A549 (cell line): Measurements from ENCODE around the gene PSMF1. TPM values are rescaled to one million over a fixed set of nuclear protein-coding genes. Genes with fewer than 3 reads are reported as not detected.

Experiments
- ATAC-seq, 2 experiments: fragments of 200-7000 bp in 1 of 2; fragments of >200 bp in 1 of 2; cut with Nextera tagmentation in 1 of 2; cut with Tn5 transposase in 1 of 2; 3 replicates each; pipeline versions ENCODE4 v1.8.0 to v1.9.1; 2018 to 2020; ENCODE audit warnings: mild to moderate bottlenecking in 1 of 2, moderate library complexity in 1 of 2
- CTCF ChIA-PET: fragments of 300-600 bp; sonication (Branson Sonifier 250); formaldehyde crosslinking; extraction: SDS; loops from one replicate; lab custom pipeline; 2021; ENCODE audit warnings: antibody characterized with exemption, inconsistent platforms; lab: Yijun Ruan, JAX
- POLR2A ChIA-PET: fragments of 350-600 bp; formaldehyde crosslinking; extraction: SDS; loops from one replicate; lab custom pipeline; 2021; ENCODE audit warnings: antibody characterized with exemption, inconsistent platforms; lab: Yijun Ruan, JAX
- DNase-seq, 2 experiments: peaks; one replicate each; pipeline versions ENCODE4 v3.0.0 to v3.0.0-alpha.2; 2011 to 2016; ENCODE audit warnings: low read depth in 1 of 2, low spot score in 1 of 2
- FAIRE-seq: peaks from 2 replicates; lab custom pipeline; 2011; peaks lifted over from hg19 to GRCh38; lab: Jason Lieb, UNC
- H3K27ac ChIP-seq, 2 experiments: fragments of >200 bp; sonication (Bioruptor Twin); formaldehyde crosslinking; 3 replicates each; pipeline ENCODE4 v1.5.1; 2016 to 2017
- H3K4me1 ChIP-seq: fragments of >200 bp; sonication (Bioruptor Twin); formaldehyde crosslinking; 3 replicates; pipeline ENCODE4 v1.6.1; 2016
- H3K4me2 ChIP-seq: fragments of >200 bp; sonication (Bioruptor Twin); formaldehyde crosslinking; 3 replicates; pipeline ENCODE4 v1.6.1; 2016
- H3K4me3 ChIP-seq: fragments of >200 bp; sonication (Bioruptor Twin); formaldehyde crosslinking; 3 replicates; pipeline ENCODE4 v1.5.1; 2016
- H3K9me3 ChIP-seq: fragments of >200 bp; sonication (Bioruptor Twin); formaldehyde crosslinking; 3 replicates; pipeline ENCODE4 v1.6.1; 2016
- CBX8 ChIP-seq: fragments of 200-600 bp; sonication (generic); IDR thresholded peaks from 2 replicates; pipeline ENCODE4 v1.6.1; 2016
- CEBPB ChIP-seq, 2 experiments: fragments of >200 bp in 1 of 2; sonication (Bioruptor Twin) in 1 of 2; formaldehyde crosslinking in 1 of 2; IDR thresholded peaks; 2 replicates each; pipeline ENCODE4 v1.6.1; 2012 to 2016
- CHD2 ChIP-seq: fragments of 150-350 bp; IDR thresholded peaks from 2 replicates; pipeline ENCODE4 v1.6.1; 2014; ENCODE audit warnings: low read length; ENCODE audit not compliant: partially characterized antibody
- EHMT2 ChIP-seq: fragments of 200-600 bp; sonication (generic); IDR thresholded peaks from 2 replicates; pipeline ENCODE4 v1.6.1; 2016; ENCODE audit warnings: antibody characterized with exemption, low read depth, mild to moderate bottlenecking, moderate library complexity
- ESRRA ChIP-seq: fragments of 150-350 bp; IDR thresholded peaks from 2 replicates; pipeline ENCODE4 v1.6.1; 2014; ENCODE audit warnings: mild to moderate bottlenecking, low read length, borderline replicate concordance
- FOSL2 ChIP-seq, 2 experiments: fragments of 450-650 bp in 1 of 2; fragments of >200 bp in 1 of 2; sonication (Bioruptor Twin) in 1 of 2; formaldehyde crosslinking; IDR thresholded peaks; 2 replicates each; pipeline versions ENCODE4 v1.5.0 to v1.6.1; 2016 to 2020; ENCODE audit warnings: mild to moderate bottlenecking in 1 of 2, moderate library complexity in 1 of 2
- HOXB5 ChIP-seq: fragments of 250-450 bp; sonication (Bioruptor Pico); IDR thresholded peaks from 2 replicates; pipeline ENCODE4 v1.5.0; 2020; ENCODE audit warnings: mild to moderate bottlenecking, moderate library complexity
- MAZ ChIP-seq: fragments of 150-350 bp; IDR thresholded peaks from 2 replicates; pipeline ENCODE4 v1.6.1; 2014; ENCODE audit warnings: antibody characterized with exemption, low read depth, low read length, borderline replicate concordance
- MYC ChIP-seq: IDR thresholded peaks from 2 replicates; pipeline ENCODE4 v1.6.1; 2012; ENCODE audit warnings: mild to moderate bottlenecking, inconsistent platforms, low read length, improper control_type of control experiment, borderline replicate concordance
- PHF8 ChIP-seq: fragments of 200-600 bp; sonication (generic); IDR thresholded peaks from 2 replicates; pipeline ENCODE4 v1.6.1; 2016; ENCODE audit warnings: low read depth, mild to moderate bottlenecking, antibody characterized with exemption, moderate library complexity, borderline replicate concordance
- RAD21 ChIP-seq, 2 experiments: fragments of >200 bp in 1 of 2; sonication (Bioruptor Twin) in 1 of 2; formaldehyde crosslinking in 1 of 2; IDR thresholded peaks in 1 of 2; conservative IDR thresholded peaks in 1 of 2; 2 replicates in 1 of 2; 3 replicates in 1 of 2; pipeline ENCODE4 v1.6.1; 2012 to 2018; ENCODE audit warnings: inconsistent platforms in 1 of 2
- REST ChIP-seq: fragments of 200-600 bp; sonication (generic); IDR thresholded peaks from 2 replicates; pipeline ENCODE4 v1.6.1; 2016; ENCODE audit warnings: antibody characterized with exemption, mild to moderate bottlenecking, moderate library complexity
- RNF2 ChIP-seq: fragments of 200-600 bp; sonication (generic); IDR thresholded peaks from 2 replicates; pipeline ENCODE4 v1.6.1; 2016; ENCODE audit warnings: low read depth, mild to moderate bottlenecking, antibody characterized with exemption, moderate library complexity, borderline replicate concordance
- TP53 ChIP-seq: fragments of 250-450 bp; sonication (Bioruptor Pico); IDR thresholded peaks from 2 replicates; pipeline ENCODE4 v1.5.0; 2021; ENCODE audit warnings: mild to moderate bottlenecking, moderate library complexity
- ZFP36 ChIP-seq: fragments of 450-650 bp; IDR thresholded peaks from 2 replicates; pipeline ENCODE4 v1.6.1; 2014; ENCODE audit warnings: borderline replicate concordance; ENCODE audit not compliant: partially characterized antibody
- ZNF302 ChIP-seq: fragments of 250-450 bp; sonication (Bioruptor Pico); IDR thresholded peaks from 2 replicates; pipeline ENCODE4 v1.9.0; 2021; ENCODE audit warnings: inconsistent platforms, mild to moderate bottlenecking, moderate library complexity
- WGBS: methylation state at CpG from one replicate; pipeline ENCODE4 v1.1.6; 2017; ENCODE audit errors: missing lambda C conversion rate; 5-methylcytosine and 5-hydroxymethylcytosine counted together
- polyA plus RNA-seq, 4 experiments: library from polyadenylated mRNA; depleted of rRNA in 3 of 4; stranded (reverse); fragments of >200 nt; fragmentation: RNase III in 1 of 4; extraction: RNeasy Plus Mini Kit Qiagen cat#74134 plus additional on column Dnase treatment in 1 of 4; gene quantifications; 2 replicates in 3 of 4; 3 replicates in 1 of 4; pipeline ENCODE4 v1.2.3, GENCODE V29; 2011 to 2017
- TF ChIP-seq, protein P1 (sequence below): IDR thresholded peaks from 2 replicates; pipeline ENCODE4 v1.6.1; 2012; ENCODE audit warnings: low read depth, borderline replicate concordance
- TF ChIP-seq, protein P2 (sequence below): fragments of >200 bp; sonication (Bioruptor Twin); formaldehyde crosslinking; IDR thresholded peaks from 2 replicates; pipeline ENCODE4 v1.6.1; 2016
- TF ChIP-seq, protein P3 (sequence below): fragments of >200 bp; sonication (Bioruptor Twin); formaldehyde crosslinking; IDR thresholded peaks from 3 replicates; pipeline ENCODE4 v1.5.1; 2016

PSMF1 gene
- polyA plus RNA-seq, 2 of the 4 experiments (the other 2 are of a cell fraction): 123 to 157 TPM

DNA sequence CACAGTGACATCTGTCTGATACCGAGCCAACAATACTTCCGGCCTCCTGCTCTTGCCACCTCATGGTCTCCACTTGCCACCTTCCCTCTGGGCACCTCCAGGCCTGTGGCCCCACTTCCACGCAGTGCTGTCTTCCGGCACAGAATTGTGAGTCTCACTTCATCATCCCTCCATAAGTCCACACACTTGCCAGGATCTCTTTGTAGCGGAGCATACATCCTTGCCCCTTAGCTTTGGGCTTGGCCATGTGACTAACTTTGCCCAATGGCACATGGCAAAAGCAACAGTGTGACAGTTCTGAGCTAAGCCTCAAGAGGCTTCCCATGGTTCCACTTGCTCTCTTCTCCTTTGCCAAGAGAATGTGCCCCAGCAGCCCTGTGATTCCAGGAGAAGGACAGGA is 80.3 kb downstream of the PSMF1 start:
- WGBS: 80% methylated on average over 5 of the region's 5 CpGs
- CTCF ChIA-PET: interaction anchor here (0.6 to 3.2 kb wide), 4 partner anchors 8 to 354 kb away, joined by 3 to 9 read pairs (median 5); no protein-coding TSS in a partner anchor
- POLR2A ChIA-PET: no interaction called here

GRCh38 chr20:1199212-1199873 is 80.9 kb downstream of the PSMF1 start:
- H3K9me3 ChIP-seq: peaks cover 5% of the 10 kb centered on the region; the same call in 2 of the 3 replicates
- H3K4me2 ChIP-seq: no peak overlapping the region
- ATAC-seq: peak in 1 of 2 experiments; percentile 48; a peak in 2 of 6 replicates
- no peak for DNase-seq
- TF ChIP-seq CEBPB (IDR thresholded peaks at IDR 0.05) (no peak), REST (no peak), EHMT2 (no peak), PHF8 (no peak), MYC (no peak), RNF2 (no peak), FOSL2 (IDR thresholded peaks at IDR 0.05) (no peak), FOSL2 (CRISPR knock-in tag; IDR thresholded peaks at IDR 0.05) (no peak), ESRRA (no peak), CHD2 (no peak), CBX8 (no peak), RAD21 (conservative IDR thresholded peaks at IDR 0.05 in 1 of 2, IDR thresholded peaks at IDR 0.05 in 1 of 2) (no peak), MAZ (no peak), ZFP36 (no peak), ZNF302 (CRISPR knock-in tag) (no peak)
- TF ChIP-seq, protein P1, sequence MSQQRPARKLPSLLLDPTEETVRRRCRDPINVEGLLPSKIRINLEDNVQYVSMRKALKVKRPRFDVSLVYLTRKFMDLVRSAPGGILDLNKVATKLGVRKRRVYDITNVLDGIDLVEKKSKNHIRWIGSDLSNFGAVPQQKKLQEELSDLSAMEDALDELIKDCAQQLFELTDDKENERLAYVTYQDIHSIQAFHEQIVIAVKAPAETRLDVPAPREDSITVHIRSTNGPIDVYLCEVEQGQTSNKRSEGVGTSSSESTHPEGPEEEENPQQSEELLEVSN: no peak
- TF ChIP-seq, protein P2, sequence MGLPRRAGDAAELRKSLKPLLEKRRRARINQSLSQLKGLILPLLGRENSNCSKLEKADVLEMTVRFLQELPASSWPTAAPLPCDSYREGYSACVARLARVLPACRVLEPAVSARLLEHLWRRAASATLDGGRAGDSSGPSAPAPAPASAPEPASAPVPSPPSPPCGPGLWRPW: no peak
- TF ChIP-seq, protein P3, sequence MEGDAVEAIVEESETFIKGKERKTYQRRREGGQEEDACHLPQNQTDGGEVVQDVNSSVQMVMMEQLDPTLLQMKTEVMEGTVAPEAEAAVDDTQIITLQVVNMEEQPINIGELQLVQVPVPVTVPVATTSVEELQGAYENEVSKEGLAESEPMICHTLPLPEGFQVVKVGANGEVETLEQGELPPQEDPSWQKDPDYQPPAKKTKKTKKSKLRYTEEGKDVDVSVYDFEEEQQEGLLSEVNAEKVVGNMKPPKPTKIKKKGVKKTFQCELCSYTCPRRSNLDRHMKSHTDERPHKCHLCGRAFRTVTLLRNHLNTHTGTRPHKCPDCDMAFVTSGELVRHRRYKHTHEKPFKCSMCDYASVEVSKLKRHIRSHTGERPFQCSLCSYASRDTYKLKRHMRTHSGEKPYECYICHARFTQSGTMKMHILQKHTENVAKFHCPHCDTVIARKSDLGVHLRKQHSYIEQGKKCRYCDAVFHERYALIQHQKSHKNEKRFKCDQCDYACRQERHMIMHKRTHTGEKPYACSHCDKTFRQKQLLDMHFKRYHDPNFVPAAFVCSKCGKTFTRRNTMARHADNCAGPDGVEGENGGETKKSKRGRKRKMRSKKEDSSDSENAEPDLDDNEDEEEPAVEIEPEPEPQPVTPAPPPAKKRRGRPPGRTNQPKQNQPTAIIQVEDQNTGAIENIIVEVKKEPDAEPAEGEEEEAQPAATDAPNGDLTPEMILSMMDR: no peak
- TF ChIP-seq, all 56 proteins: peak for 0
- Histone ChIP-seq H3K4me3 (no peak overlapping the region), H3K4me1 (no peaks in the 10 kb centered on the region), H3K27ac (no peak overlapping the region)
- ChIA-PET CTCF (interaction anchor here (0.6 to 3.2 kb wide), 4 partner anchors 9 to 381 kb away, joined by 3 to 9 read pairs (median 5); no protein-coding TSS in a partner anchor), POLR2A (no interaction called here)
- no peak for FAIRE-seq
- 29% methylated on average over 7 of the region's 7 CpGs for WGBS

More for the DNA sequence above, 80.3 kb downstream of the PSMF1 start:
- Histone ChIP-seq H3K4me1 (no peaks in the 10 kb centered on the region), H3K27ac (no peak overlapping the region), H3K4me3 (no peak overlapping the region), H3K9me3 (peaks cover 5% of the 10 kb centered on the region; the same call in 2 of the 3 replicates), H3K4me2 (no peak overlapping the region)
- DNase-seq: no peak
- TF ChIP-seq TP53 (CRISPR knock-in tag): no peak
- no peak for TF ChIP-seq HOXB5
- no peak for TF ChIP-seq REST
- peak in 1 of 2 experiments; percentile 29; a peak in 1 of 6 replicates for ATAC-seq
- FAIRE-seq: no peak
